AG09319 (cell line): ENCODE results near the gene AKAP12.

Experiments
- DNase-seq: peaks from one replicate; pipeline ENCODE4 v3.0.0-alpha.2; 2010; ENCODE audit warnings: low read depth; ENCODE audit errors: extremely low read depth
- TF ChIP-seq, protein P1 (sequence below): IDR thresholded peaks from 2 replicates; pipeline ENCODE4 v1.5.1; 2011; ENCODE audit warnings: low read depth, mild to moderate bottlenecking, inconsistent platforms, low read length, moderate library complexity

Gene AKAP12

DNA sequence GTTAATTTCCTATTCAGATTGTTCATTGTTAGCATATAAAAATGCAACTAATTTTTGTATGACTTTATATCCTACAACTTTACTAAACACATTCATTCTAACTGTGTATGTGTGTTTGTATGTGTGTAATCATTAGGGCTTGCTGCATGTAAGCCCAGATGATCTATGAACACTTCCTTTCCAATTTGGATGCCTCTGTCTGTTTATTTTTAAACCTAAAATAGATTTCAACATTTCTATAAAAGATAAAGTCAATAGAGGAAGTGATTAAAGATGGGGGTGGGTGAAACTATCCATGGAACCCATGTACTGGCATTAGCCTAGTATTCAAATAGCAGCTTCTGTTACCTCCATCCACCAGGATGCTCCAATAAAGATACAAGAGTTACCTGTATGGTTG lies 15.7 kb upstream of the AKAP12 start:
- TF ChIP-seq, protein P1, sequence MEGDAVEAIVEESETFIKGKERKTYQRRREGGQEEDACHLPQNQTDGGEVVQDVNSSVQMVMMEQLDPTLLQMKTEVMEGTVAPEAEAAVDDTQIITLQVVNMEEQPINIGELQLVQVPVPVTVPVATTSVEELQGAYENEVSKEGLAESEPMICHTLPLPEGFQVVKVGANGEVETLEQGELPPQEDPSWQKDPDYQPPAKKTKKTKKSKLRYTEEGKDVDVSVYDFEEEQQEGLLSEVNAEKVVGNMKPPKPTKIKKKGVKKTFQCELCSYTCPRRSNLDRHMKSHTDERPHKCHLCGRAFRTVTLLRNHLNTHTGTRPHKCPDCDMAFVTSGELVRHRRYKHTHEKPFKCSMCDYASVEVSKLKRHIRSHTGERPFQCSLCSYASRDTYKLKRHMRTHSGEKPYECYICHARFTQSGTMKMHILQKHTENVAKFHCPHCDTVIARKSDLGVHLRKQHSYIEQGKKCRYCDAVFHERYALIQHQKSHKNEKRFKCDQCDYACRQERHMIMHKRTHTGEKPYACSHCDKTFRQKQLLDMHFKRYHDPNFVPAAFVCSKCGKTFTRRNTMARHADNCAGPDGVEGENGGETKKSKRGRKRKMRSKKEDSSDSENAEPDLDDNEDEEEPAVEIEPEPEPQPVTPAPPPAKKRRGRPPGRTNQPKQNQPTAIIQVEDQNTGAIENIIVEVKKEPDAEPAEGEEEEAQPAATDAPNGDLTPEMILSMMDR, result no peak
- DNase-seq, result no peak

DNA sequence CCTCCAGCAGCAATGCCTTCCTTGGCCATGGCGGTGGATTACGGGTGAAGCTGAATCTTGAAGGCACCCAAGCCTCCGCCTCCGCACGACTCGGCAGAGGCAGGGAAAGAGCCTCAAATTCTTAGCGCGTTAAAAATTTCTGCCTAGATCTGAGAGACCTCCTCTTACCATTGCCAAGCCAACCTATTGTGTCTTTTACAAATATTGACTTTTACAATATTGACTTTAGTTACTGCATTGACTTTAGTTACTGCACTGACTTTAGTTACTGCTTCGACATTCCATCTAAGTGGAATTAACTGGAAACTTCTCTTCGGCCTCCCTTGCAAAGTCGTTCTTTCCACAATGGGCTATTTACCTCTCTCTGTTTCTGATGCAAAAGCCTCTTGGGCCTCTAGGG lies 13.8 kb upstream of the AKAP12 start:
- TF ChIP-seq, protein P1, result no peak
- no peak for DNase-seq

GRCh38 chr6:151228788-151229400 lies 10.9 kb upstream of the AKAP12 start:
- DNase-seq, result no peak
- TF ChIP-seq, protein P1, result no peak

DNA sequence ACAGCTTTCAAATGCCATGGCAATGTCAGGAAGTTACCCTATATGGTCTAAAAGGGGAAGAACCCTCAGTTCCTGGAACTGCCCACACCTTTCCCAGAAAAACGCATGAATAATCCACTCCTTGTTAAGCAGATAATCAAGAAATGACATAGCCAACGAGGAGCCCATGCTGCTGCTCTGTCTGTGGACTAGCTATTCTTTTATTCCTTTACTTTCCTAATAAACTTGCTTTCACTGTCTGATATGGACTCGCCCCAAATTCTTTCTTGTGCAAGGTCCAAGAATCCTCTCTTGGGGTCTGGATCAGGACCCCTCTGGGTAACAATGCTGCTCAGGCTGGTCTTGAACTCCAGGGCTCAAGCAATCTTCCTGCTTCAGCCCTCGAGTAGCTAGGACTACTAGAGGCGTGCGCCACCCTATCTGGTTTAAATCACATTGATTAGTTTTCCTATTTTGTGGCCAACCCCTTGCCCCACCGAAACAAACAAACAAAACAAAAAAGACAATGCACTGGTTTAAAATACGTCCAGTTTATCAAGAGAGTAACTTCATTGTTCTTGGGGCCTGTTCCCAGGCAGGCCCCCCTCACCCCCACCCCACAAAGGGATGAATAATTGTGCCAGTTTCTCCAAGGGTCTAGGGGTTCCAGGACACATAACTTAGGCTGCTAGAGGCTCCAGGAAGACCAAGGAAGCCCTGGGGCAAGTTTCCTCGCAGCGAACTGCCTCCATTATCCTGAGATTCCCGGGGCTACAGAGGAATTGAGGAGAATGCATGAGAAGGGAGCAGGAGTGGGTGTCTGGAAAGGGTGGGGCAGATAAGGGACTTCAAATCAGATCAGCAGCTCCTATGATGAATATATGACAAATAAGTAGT lies 10.1 kb upstream of the AKAP12 start:
- no peak for DNase-seq
- TF ChIP-seq, protein P1, result no peak

GRCh38 chr6:151230277-151230577 lies 9.5 kb upstream of the AKAP12 start:
- TF ChIP-seq, protein P1, result no peak

GRCh38 chr6:151232899-151233298 lies 6.9 kb upstream of the AKAP12 start:
- no peak for DNase-seq
- TF ChIP-seq, protein P1, result no peak

More at GRCh38 chr6:151230277-151230577, 9.5 kb upstream of the AKAP12 start:
- no peak for DNase-seq

DNA sequence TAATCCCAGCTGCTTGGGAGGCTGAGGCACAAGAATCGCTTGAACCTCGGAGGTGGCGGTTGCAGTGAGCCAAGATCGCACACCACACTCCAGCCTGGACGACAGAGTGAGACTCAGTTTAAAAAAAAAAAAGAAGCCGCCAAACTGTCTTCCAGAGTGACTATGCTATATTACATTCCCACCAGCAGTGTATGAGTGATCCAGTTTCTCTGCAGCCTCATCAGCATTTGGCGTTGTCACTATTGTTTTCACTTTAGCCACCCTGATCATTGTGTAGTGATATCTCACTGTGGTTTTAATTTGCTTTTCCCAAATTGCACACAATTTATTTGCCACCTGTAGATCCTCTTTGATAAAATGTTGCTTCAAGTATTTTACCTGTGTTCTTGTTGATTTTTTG lies 6.0 kb upstream of the AKAP12 start:
- TF ChIP-seq, protein P1, result no peak
- no peak for DNase-seq
